Right atrium auricular region (tissue), 2 donors: ENCODE results near the gene OR52E4. TPM values are rescaled to one million over a fixed set of nuclear protein-coding genes. Genes with fewer than 3 reads are reported as not detected.

ENCODE experiments used
- DNase-seq: peaks from one replicate; pipeline ENCODE4 v3.0.0-alpha.2; 2019; ENCODE audit warnings: low spot score
- H3K27ac ChIP-seq, 2 donors: fragments of 200-600 bp; sonication (generic); 1 replicate in 1 of 2; 2 replicates in 1 of 2; pipeline ENCODE4 v1.5.1; 2016 to 2019
- H3K27me3 ChIP-seq, 2 donors: fragments of 200-600 bp; sonication (generic); one replicate each; pipeline versions ENCODE4 v1.5.1 to v1.6.0; 2017 to 2019
- H3K36me3 ChIP-seq: fragments of 200-600 bp; sonication (generic); one replicate; pipeline ENCODE4 v1.5.1; 2016
- H3K4me1 ChIP-seq, 2 donors: fragments of 200-600 bp; sonication (generic); one replicate each; pipeline versions ENCODE4 v1.5.1 to v1.6.0; 2017 to 2019
- H3K4me3 ChIP-seq, 2 donors: fragments of 200-600 bp; sonication (generic); 1 replicate in 1 of 2; 2 replicates in 1 of 2; pipeline ENCODE4 v1.5.1; 2017 to 2019; ENCODE audit warnings: mild to moderate bottlenecking in 1 of 2, moderate library complexity in 1 of 2
- H3K9me3 ChIP-seq, 2 donors: fragments of 200-600 bp; sonication (generic); one replicate each; pipeline ENCODE4 v1.5.1; 2019
- total RNA-seq, 2 donors: library from RNA; depleted of rRNA; stranded (reverse); fragments of >200 nt; gene quantifications; one replicate each; pipeline ENCODE4 v1.1.0, GENCODE V29; 2016
- TF ChIP-seq, protein P1 (sequence below), 2 donors: fragments of 200-600 bp; sonication (generic); IDR thresholded peaks; one replicate each; pipeline ENCODE4 v1.5.1; 2019; ENCODE audit warnings: antibody characterized with exemption in 2 of 2

Gene OR52E4
- total RNA-seq = not detected

DNA sequence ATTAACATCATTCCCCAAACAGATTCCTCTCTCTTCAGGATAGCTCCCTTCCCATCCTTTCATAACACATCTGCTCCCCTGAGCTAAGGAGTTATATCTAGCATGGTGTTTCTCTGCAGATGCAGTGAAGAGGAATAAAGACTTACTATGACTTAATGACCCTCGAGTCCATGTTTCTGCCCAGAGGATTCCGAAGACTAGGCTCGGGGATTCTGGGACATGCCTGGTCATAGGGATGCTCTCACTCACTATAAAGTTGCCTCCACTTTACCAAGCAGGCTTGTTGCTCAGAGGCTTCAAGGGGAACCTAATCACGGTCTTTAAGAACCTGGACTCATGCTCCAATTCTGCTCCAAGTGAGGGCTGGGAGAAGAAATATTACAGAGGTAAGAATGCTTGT is at the start of gene OR52E4:
Gene OR52E4, plus strand, starts transcription at position 301 of the 400 bp plus-strand sequence. CDS start 3,664 bp downstream, outside the sequence.
- no peaks in the 10 kb centered on the region for H3K36me3 ChIP-seq
- H3K27me3 ChIP-seq = no peaks in the 10 kb centered on the region
- no peak within 1 kb of the TSS for H3K27ac ChIP-seq
- H3K9me3 ChIP-seq = no peaks in the 10 kb centered on the region
- no peaks in the 10 kb centered on the region for H3K4me1 ChIP-seq
- no peak within 1 kb of the TSS for H3K4me3 ChIP-seq
- TF ChIP-seq, protein P1, sequence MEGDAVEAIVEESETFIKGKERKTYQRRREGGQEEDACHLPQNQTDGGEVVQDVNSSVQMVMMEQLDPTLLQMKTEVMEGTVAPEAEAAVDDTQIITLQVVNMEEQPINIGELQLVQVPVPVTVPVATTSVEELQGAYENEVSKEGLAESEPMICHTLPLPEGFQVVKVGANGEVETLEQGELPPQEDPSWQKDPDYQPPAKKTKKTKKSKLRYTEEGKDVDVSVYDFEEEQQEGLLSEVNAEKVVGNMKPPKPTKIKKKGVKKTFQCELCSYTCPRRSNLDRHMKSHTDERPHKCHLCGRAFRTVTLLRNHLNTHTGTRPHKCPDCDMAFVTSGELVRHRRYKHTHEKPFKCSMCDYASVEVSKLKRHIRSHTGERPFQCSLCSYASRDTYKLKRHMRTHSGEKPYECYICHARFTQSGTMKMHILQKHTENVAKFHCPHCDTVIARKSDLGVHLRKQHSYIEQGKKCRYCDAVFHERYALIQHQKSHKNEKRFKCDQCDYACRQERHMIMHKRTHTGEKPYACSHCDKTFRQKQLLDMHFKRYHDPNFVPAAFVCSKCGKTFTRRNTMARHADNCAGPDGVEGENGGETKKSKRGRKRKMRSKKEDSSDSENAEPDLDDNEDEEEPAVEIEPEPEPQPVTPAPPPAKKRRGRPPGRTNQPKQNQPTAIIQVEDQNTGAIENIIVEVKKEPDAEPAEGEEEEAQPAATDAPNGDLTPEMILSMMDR (IDR thresholded peaks at IDR 0.05) = no peak
- no peak for DNase-seq

DNA sequence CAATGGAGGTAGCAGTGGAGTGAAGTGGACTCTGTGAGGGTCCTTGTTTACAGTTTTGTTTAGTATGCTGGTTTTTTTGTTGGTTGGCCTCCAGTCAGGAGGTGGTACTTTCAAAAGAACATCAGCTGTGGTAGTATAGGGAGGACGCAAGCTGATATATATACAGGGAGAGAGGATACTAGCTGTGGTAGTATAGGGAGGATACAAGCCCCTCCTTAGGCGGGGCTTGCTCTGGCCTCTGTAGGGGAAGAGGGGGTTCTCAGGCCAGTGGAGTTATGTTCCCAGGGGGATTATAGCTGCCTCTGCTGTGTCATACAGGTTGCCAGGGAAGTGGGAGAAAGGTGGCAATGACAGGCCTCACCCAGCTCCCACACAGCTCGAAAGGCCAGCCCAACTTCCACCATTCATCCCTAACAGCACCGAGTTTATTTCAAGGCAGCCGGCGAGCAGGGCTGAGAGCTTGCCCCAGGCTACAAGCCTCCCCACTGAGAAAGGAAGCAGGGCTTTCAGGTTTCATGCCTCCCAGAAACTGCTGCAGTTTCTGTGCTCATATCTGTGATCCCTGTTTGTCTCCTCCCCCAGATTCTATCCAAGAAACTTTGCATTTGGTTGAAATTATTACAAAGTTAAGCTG is 49.1 kb upstream of the OR52E4 start:
- DNase-seq = no peak
- Histone ChIP-seq H3K4me3 (no peak overlapping the region), H3K27ac (no peak overlapping the region), H3K36me3 (no peaks in the 10 kb centered on the region), H3K9me3 (no peaks in the 10 kb centered on the region), H3K27me3 (no peaks in the 10 kb centered on the region), H3K4me1 (no peaks in the 10 kb centered on the region)
- TF ChIP-seq, protein P1 (IDR thresholded peaks at IDR 0.05) = no peak

DNA sequence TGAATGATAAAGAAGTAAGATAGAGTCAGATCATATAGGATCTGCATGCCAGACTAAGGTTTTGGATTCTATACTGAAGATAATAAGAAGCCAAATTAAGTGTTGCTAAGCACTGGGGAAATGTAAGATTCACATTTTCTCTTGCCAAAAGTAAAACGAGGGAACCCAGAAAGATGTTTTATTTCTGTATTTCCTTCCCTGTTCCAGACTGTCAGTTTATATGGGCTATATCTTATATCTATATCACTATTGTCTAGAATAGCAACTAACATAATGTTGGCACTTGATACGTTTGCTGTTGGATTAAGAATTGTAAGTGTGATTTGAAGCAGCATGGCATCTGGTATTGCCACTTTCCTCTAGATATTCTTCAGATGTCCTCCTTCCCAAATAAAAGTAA is 47.0 kb upstream of the OR52E4 start:
- H3K4me3 ChIP-seq = no peak overlapping the region
- TF ChIP-seq, protein P1 (IDR thresholded peaks at IDR 0.05) = no peak

DNA sequence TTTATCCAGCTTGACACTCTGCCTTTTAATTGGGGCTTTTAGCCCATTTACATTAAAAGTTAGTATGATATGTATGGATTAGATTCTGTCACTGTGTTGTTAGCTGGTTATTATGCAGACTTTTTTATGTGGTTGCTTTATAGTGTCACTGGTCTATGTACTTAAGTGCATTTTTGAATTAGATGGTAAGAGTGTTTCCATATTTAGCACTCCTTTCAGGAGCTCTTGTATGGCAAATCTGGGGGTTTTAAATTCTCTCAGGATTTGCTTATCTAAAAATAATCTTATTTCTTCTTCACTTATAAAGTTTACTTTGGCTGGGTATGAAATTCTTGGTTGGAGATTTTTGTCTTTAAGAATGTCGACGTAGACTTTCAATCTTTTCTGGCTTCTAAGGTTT is 42.7 kb upstream of the OR52E4 start:
- TF ChIP-seq, protein P1 (IDR thresholded peaks at IDR 0.05) = no peak
- Histone ChIP-seq H3K27ac (no peak overlapping the region), H3K27me3 (no peaks in the 10 kb centered on the region), H3K4me1 (no peaks in the 10 kb centered on the region), H3K4me3 (no peak overlapping the region), H3K9me3 (peaks cover 0 to 5% of the 10 kb centered on the region in 2 donors), H3K36me3 (no peaks in the 10 kb centered on the region)
- no peak for DNase-seq

More for the DNA sequence above, 47.0 kb upstream of the OR52E4 start:
- H3K36me3 ChIP-seq = no peaks in the 10 kb centered on the region
- no peak overlapping the region for H3K27ac ChIP-seq
- H3K4me1 ChIP-seq = no peaks in the 10 kb centered on the region
- peaks cover 0 to 1% of the 10 kb centered on the region in 2 donors for H3K9me3 ChIP-seq
- no peak for DNase-seq
- no peaks in the 10 kb centered on the region for H3K27me3 ChIP-seq

DNA sequence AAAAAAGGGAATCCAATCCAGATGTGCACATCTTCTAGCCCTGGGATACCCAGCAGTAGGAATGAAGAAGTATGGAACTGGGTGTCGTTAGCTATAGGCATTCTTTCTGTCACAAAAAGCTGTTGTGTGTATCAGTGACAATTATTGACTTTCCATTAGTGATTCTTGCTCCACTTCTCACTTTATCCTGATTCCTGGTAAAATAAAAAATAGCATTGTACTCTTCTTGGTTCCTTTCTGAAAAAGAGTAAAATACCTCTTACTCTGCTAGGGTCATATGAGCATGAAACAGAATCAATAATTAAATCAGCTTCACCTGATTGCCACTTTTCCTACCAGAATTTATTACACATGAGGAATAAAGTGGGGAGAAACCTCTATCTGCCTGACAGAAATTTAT is 38.6 kb upstream of the OR52E4 start, which contains the start of gene OR52E6:
Gene OR52E6, minus strand, starts transcription at position 101 of the 400 bp plus-strand sequence. Its CDS starts 0 bp downstream, at position 101.
- TF ChIP-seq, protein P1 (IDR thresholded peaks at IDR 0.05) = no peak
- Histone ChIP-seq H3K4me3 (no peak within 1 kb of the TSS), H3K27me3 (no peaks in the 10 kb centered on the region), H3K4me1 (no peaks in the 10 kb centered on the region), H3K36me3 (no peaks in the 10 kb centered on the region), H3K9me3 (peaks cover 0 to 5% of the 10 kb centered on the region in 2 donors), H3K27ac (no peak within 1 kb of the TSS)
- DNase-seq = no peak

DNA sequence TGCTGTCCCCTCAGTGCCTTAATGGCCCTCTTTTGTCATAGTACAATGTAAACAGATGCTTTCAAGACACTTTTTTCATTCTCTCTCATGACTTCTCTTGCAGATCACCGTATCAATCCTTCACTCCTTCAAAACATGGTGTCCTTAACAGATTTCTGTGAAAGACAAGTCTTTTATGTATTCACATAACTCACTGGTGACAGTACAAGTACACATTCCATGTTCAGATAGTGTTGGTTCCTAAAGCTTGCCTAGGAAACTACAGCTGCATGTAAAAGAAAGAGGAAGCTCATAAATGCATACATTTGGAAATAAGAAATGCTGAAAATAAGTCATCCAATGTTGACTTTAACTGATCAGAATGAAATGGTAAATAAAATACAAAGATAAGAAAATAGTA is 33.7 kb upstream of the OR52E4 start:
- Histone ChIP-seq H3K4me3 (no peak overlapping the region), H3K4me1 (no peaks in the 10 kb centered on the region), H3K9me3 (peaks cover 0 to 2% of the 10 kb centered on the region in 2 donors), H3K27me3 (no peaks in the 10 kb centered on the region), H3K27ac (no peak overlapping the region), H3K36me3 (no peaks in the 10 kb centered on the region)
- DNase-seq = no peak
- TF ChIP-seq, protein P1 (IDR thresholded peaks at IDR 0.05) = no peak
